Lower leg skin (tissue), 3 donors: ENCODE results near the gene XYLT1.

Experiments used
- CTCF ChIP-seq, 3 donors: fragments of 450-650 bp; IDR thresholded peaks; one replicate each; pipeline ENCODE4 v1.5.1; 2016; ENCODE audit warnings: antibody characterized with exemption in 3 of 3, mild to moderate bottlenecking in 3 of 3, moderate library complexity in 2 of 3
- POLR2A ChIP-seq, 2 donors: fragments of 450-650 bp; IDR thresholded peaks; one replicate each; pipeline ENCODE4 v1.6.1; 2016 to 2017; ENCODE audit warnings: antibody characterized with exemption in 2 of 2, mild to moderate bottlenecking in 1 of 2, moderate library complexity in 1 of 2

GRCh38 chr16:17108596-17108995 is 362.2 kb downstream of the XYLT1 start:
- TF ChIP-seq CTCF (IDR thresholded peaks at IDR 0.05), result no peak
- no peak for TF ChIP-seq POLR2A (IDR thresholded peaks at IDR 0.05)
